ENCODE results near the gene C1QL4. TPM values are rescaled to one million over a fixed set of nuclear protein-coding genes. Genes with fewer than 3 reads are reported as not detected.

Gene C1QL4
- total and polyA plus RNA-seq, 9 of the 15 experiments (the other 6 are each of a cell fraction or from before 2014, with no cell fraction given) = 0.08 to 2.1 (median 0.31) TPM

GRCh38 chr12:49348781-49349180, 11.8 kb upstream of the C1QL4 start (continued):
- TF ChIP-seq, protein P1, sequence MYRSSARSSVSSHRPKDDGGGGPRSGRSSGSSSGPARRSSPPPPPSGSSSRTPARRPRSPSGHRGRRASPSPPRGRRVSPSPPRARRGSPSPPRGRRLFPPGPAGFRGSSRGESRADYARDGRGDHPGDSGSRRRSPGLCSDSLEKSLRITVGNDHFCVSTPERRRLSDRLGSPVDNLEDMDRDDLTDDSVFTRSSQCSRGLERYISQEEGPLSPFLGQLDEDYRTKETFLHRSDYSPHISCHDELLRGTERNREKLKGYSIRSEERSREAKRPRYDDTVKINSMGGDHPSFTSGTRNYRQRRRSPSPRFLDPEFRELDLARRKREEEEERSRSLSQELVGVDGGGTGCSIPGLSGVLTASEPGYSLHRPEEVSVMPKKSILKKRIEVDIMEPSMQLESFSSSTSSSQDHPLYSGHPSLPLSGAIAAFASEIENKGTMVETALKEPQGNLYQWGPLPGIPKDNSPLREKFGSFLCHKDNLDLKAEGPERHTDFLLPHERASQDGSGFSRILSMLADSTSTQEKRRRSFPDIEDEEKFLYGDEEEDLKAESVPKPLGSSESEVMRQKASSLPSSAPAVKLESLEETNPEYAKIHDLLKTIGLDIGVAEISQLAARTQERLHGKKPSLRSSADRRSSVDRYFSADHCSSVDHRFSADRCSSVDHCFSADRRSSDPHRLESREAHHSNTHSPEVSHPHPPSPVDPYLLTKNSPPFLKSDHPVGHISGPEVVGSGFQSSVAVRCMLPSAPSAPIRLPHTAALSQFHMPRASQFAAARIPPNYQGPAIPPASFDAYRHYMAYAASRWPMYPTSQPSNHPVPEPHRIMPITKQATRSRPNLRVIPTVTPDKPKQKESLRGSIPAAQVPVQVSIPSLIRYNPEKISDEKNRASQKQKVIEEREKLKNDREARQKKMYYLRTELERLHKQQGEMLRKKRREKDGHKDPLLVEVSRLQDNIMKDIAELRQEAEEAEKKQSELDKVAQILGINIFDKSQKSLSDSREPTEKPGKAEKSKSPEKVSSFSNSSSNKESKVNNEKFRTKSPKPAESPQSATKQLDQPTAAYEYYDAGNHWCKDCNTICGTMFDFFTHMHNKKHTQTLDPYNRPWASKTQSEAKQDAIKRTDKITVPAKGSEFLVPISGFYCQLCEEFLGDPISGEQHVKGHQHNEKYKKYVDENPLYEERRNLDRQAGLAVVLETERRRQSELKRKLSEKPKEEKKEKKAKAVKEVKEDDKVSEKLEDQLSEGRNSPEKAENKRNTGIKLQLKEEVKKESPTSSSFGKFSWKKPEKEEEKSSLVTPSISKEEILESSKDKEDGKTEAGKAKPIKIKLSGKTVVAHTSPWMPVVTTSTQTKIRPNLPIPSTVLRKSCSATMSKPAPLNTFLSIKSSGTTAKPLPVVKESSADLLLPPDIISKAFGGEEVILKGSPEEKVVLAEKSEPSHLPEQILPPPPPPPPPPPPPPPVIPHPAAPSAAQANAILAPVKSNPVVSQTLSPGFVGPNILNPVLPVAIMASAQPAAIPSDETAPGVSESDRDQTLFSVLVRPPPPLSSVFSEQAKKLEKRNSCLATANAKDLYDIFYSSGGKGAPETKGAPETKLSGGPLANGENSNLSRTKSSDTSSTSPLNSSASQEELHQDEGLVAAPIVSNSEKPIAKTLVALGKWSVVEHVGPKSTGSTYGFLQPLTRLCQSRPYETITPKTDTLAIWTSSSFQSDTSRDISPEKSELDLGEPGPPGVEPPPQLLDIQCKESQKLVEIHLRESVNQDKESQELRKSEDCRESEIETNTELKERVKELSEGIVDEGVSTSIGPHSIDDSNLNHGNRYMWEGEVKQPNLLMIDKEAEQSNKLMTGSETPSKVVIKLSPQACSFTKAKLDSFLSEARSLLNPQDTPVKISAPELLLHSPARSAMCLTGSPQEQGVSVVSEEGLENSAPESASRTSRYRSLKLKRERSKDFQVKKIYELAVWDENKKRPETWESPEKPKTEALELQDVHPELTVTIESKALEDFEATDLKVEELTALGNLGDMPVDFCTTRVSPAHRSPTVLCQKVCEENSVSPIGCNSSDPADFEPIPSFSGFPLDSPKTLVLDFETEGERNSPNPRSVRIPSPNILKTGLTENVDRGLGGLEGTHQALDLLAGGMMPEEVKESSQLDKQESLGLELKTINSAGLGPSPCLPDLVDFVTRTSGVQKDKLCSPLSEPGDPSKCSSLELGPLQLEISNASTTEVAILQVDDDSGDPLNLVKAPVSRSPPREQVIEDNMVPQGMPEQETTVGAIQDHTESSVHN (IDR thresholded peaks at IDR 0.05; ENCODE audit: borderline replicate concordance in 1 of 2, low read depth in 1 of 2) = no peak
- TF ChIP-seq SMAD4 (CRISPR knock-in tag; conservative IDR thresholded peaks at IDR 0.05) = no peak

Data from K562 (cell line).